HepG2 (cell line): Measurements from ENCODE around the gene RPL36. TPM values are rescaled to one million over a fixed set of nuclear protein-coding genes. Genes with fewer than 3 reads are reported as not detected.

Experiments
- CCDC6 ChIP-seq: sonication (generic); formaldehyde crosslinking; IDR thresholded peaks from 2 replicates; pipeline ENCODE4 v1.8.1; 2022; ENCODE audit warnings: mild to moderate bottlenecking, missing genetic modification reagents, moderate library complexity
- CREB3 ChIP-seq: sonication (generic); formaldehyde crosslinking; IDR thresholded peaks from 2 replicates; pipeline ENCODE4 v1.5.0; 2020; ENCODE audit warnings: missing genetic modification reagents
- CREBL2 ChIP-seq: sonication (generic); formaldehyde crosslinking; IDR thresholded peaks from 2 replicates; pipeline ENCODE4 v1.8.1; 2023; ENCODE audit warnings: missing genetic modification reagents, mild to moderate bottlenecking, borderline replicate concordance
- DMAP1 ChIP-seq: IDR thresholded peaks from 2 replicates; pipeline ENCODE4 v1.6.1; 2016
- FOXM1 ChIP-seq: sonication (generic); formaldehyde crosslinking; IDR thresholded peaks from 2 replicates; pipeline ENCODE4 v1.5.0; 2020; ENCODE audit warnings: missing genetic modification reagents
- GATAD1 ChIP-seq: IDR thresholded peaks from 2 replicates; pipeline ENCODE4 v1.6.1; 2016; ENCODE audit warnings: missing genetic modification reagents, missing compliant biosample characterization
- HDAC1 ChIP-seq: sonication (generic); formaldehyde crosslinking; IDR thresholded peaks from 2 replicates; pipeline ENCODE4 v1.5.1; 2020; ENCODE audit warnings: mild to moderate bottlenecking, missing genetic modification reagents
- HNF4A ChIP-seq: sonication (generic); formaldehyde crosslinking; IDR thresholded peaks from 2 replicates; pipeline ENCODE4 v1.4.0; 2020; ENCODE audit warnings: missing genetic modification reagents
- MYC ChIP-seq: sonication (generic); formaldehyde crosslinking; IDR thresholded peaks from 2 replicates; pipeline ENCODE4 v1.9.0; 2021; ENCODE audit warnings: missing genetic modification reagents, borderline replicate concordance
- RARG ChIP-seq: sonication (generic); formaldehyde crosslinking; IDR thresholded peaks from 2 replicates; pipeline ENCODE4 v1.4.0; 2020; ENCODE audit warnings: low read depth, mild to moderate bottlenecking, missing genetic modification reagents
- SIX1 ChIP-seq: sonication (generic); formaldehyde crosslinking; IDR thresholded peaks from 2 replicates; pipeline ENCODE4 v1.4.0; 2020; ENCODE audit warnings: missing genetic modification reagents, borderline replicate concordance
- SOX6 ChIP-seq, 2 experiments: fragments of 450-650 bp in 1 of 2; sonication (generic) in 1 of 2; formaldehyde crosslinking in 1 of 2; IDR thresholded peaks; 2 replicates each; pipeline versions ENCODE4 v1.4.0 to v1.6.1; 2017 to 2020; ENCODE audit warnings: antibody characterized with exemption in 1 of 2, mild to moderate bottlenecking in 1 of 2, missing genetic modification reagents in 1 of 2
- TAF15 ChIP-seq: fragments of 200-400 bp; formaldehyde crosslinking; IDR thresholded peaks from one replicate; pipeline ENCODE4 v1.6.1; 2018; ENCODE audit warnings: mild to moderate bottlenecking, low read depth, low read length; ENCODE audit not compliant: poor library complexity, severe bottlenecking
- THRA ChIP-seq: sonication (generic); formaldehyde crosslinking; IDR thresholded peaks from 2 replicates; pipeline ENCODE4 v1.4.0; 2020; ENCODE audit warnings: missing genetic modification reagents, borderline replicate concordance
- ZBTB7B ChIP-seq: sonication (generic); formaldehyde crosslinking; IDR thresholded peaks from 2 replicates; pipeline ENCODE4 v1.4.0; 2020; ENCODE audit warnings: missing genetic modification reagents
- ZC3H13 ChIP-seq: sonication (generic); formaldehyde crosslinking; IDR thresholded peaks from 2 replicates; pipeline ENCODE4 v1.8.1; 2023; ENCODE audit warnings: mild to moderate bottlenecking, missing genetic modification reagents, moderate library complexity
- ZNF12 ChIP-seq: sonication (generic); formaldehyde crosslinking; IDR thresholded peaks from 2 replicates; pipeline ENCODE4 v1.5.0; 2020; ENCODE audit warnings: missing genetic modification reagents
- ZNF33A ChIP-seq: sonication (generic); formaldehyde crosslinking; IDR thresholded peaks from 2 replicates; pipeline ENCODE4 v1.5.1; 2020; ENCODE audit warnings: missing genetic modification reagents, mild to moderate bottlenecking, moderate library complexity, borderline replicate concordance
- ZNF446 ChIP-seq: sonication (generic); formaldehyde crosslinking; IDR thresholded peaks from 2 replicates; pipeline ENCODE4 v1.5.0; 2020; ENCODE audit warnings: mild to moderate bottlenecking, missing genetic modification reagents
- polyA plus RNA-seq, 8 experiments: library from polyadenylated mRNA; depleted of rRNA in 3 of 8; stranded (reverse) in 7 of 8; unstranded in 1 of 8; fragments of >200 nt; fragmentation: Illumina TruSeq in 4 of 8; extraction: Trizol in 4 of 8; gene quantifications; 2 replicates each; pipeline versions ENCODE4 v1.2.1 to v1.2.3, GENCODE V29; 2011 to 2016; ENCODE audit warnings: low read depth in 4 of 8, missing spikeins in 1 of 8, mixed read lengths in 1 of 8; ENCODE audit not compliant: insufficient read depth in 1 of 8
- total RNA-seq, 5 experiments: library from RNA; depleted of rRNA; stranded (reverse); fragments of >200 nt; fragmentation: Illumina TruSeq; extraction: Trizol; gene quantifications; 2 replicates each; pipeline ENCODE4 v1.2.3, GENCODE V29; 2016; ENCODE audit warnings: low read depth in 1 of 5
- TF ChIP-seq, protein P1 (sequence below): sonication (generic); formaldehyde crosslinking; IDR thresholded peaks from 2 replicates; pipeline ENCODE4 v1.5.0; 2020; ENCODE audit warnings: mild to moderate bottlenecking, missing genetic modification reagents, borderline replicate concordance
- TF ChIP-seq, protein P2 (sequence below): sonication (generic); formaldehyde crosslinking; IDR thresholded peaks from 2 replicates; pipeline ENCODE4 v1.4.0; 2020; ENCODE audit warnings: missing genetic modification reagents, mild to moderate bottlenecking, borderline replicate concordance

RPL36 gene
- total and polyA plus RNA-seq, 2 of the 13 experiments (the other 11 are each of a cell fraction or from before 2014, with no cell fraction given) = 706 to 740 TPM

- TF ChIP-seq FOXM1 (CRISPR knock-in tag) = no peak
- TF ChIP-seq, protein P1, sequence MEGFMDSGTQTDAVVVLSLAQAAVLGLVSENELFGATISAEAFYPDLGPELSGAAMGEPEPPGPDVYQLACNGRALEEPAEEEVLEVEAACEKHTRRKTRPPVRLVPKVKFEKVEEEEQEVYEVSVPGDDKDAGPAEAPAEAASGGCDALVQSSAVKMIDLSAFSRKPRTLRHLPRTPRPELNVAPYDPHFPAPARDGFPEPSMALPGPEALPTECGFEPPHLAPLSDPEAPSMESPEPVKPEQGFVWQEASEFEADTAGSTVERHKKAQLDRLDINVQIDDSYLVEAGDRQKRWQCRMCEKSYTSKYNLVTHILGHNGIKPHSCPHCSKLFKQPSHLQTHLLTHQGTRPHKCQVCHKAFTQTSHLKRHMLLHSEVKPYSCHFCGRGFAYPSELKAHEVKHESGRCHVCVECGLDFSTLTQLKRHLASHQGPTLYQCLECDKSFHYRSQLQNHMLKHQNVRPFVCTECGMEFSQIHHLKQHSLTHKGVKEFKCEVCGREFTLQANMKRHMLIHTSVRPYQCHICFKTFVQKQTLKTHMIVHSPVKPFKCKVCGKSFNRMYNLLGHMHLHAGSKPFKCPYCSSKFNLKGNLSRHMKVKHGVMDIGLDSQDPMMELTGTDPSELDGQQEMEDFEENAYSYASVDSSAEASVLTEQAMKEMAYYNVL (CRISPR knock-in tag) = peak; percentile 65; the same call in 1 of the 2 replicates
- peak; percentile 86; the same call in 1 of the 2 replicates for TF ChIP-seq CREBL2 (CRISPR knock-in tag)
- peak; percentile 48; the same call in 1 of the 2 replicates for TF ChIP-seq ZBTB7B (CRISPR knock-in tag)
- TF ChIP-seq HNF4A (CRISPR knock-in tag) = 0 out of 2 replicates have a peak, but pooled peaks have one; percentile 18
- TF ChIP-seq MYC (CRISPR knock-in tag) = peak; percentile 98
- TF ChIP-seq CCDC6 (CRISPR knock-in tag) = peak; percentile 98
- peak; percentile 99 for TF ChIP-seq GATAD1 (CRISPR knock-in tag)
- TF ChIP-seq DMAP1 = peak; percentile 99
- no peak for TF ChIP-seq ZNF12 (CRISPR knock-in tag)
- TF ChIP-seq, protein P2, sequence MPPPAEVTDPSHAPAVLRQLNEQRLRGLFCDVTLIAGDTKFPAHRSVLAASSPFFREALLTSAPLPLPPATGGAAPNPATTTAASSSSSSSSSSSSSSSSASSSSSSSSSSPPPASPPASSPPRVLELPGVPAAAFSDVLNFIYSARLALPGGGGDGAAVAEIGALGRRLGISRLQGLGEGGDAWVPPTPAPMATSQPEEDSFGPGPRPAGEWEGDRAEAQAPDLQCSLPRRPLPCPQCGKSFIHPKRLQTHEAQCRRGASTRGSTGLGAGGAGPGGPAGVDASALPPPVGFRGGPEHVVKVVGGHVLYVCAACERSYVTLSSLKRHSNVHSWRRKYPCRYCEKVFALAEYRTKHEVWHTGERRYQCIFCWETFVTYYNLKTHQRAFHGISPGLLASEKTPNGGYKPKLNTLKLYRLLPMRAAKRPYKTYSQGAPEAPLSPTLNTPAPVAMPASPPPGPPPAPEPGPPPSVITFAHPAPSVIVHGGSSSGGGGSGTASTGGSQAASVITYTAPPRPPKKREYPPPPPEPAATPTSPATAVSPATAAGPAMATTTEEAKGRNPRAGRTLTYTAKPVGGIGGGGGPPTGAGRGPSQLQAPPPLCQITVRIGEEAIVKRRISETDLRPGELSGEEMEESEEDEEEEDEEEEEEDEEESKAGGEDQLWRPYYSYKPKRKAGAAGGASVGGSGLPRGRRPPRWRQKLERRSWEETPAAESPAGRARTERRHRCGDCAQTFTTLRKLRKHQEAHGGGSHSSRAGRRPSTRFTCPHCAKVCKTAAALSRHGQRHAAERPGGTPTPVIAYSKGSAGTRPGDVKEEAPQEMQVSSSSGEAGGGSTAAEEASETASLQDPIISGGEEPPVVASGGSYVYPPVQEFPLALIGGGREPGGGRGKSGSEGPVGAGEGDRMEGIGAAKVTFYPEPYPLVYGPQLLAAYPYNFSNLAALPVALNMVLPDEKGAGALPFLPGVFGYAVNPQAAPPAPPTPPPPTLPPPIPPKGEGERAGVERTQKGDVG = peak; percentile 76; the same call in 1 of the 2 replicates
- peak; percentile 66 for TF ChIP-seq THRA (CRISPR knock-in tag)
- 0 out of 2 replicates have a peak, but pooled peaks have one; percentile 25 for TF ChIP-seq CREB3 (CRISPR knock-in tag)
- peak; percentile 100 for TF ChIP-seq HDAC1 (CRISPR knock-in tag)
- no peak for TF ChIP-seq SOX6 (IDR thresholded peaks at IDR 0.05)
- TF ChIP-seq SOX6 (CRISPR knock-in tag; IDR thresholded peaks at IDR 0.05) = peak; percentile 72
- TF ChIP-seq SIX1 (CRISPR knock-in tag) = peak; percentile 62
- no peak for TF ChIP-seq RARG (CRISPR knock-in tag)
- TF ChIP-seq ZNF33A (CRISPR knock-in tag) = peak; percentile 56; the same call in 1 of the 2 replicates
- peak; percentile 97 for TF ChIP-seq ZC3H13
- TF ChIP-seq ZNF446 (CRISPR knock-in tag) = no peak
- TF ChIP-seq TAF15 = peak; percentile 41
These were observed 30.1 kb downstream of the RPL36 start, which contains the start of the genes CATSPERD and LONP1 (continued) for GRCh38 chr19:5719961-5720790.
